HL-60/S4 treated with phorbol 12-myristate 13-acetate at 8.2 ng/mL for 4 days and 3 days (cell line): ENCODE results near the gene CCDC116.
"Not testable (repeated sequence)": the region's sequence is repeated elsewhere in the genome, so short reads cannot be mapped to it uniquely, and the experiment has no call there.

Source experiments
- in situ Hi-C: fragments of 300-500 bp; cut with MboI; formaldehyde crosslinking; loops from 2 replicates; pipeline ENCODE4 v1.15.0; 2022; ENCODE audit warnings: low sequenced_read_pairs

CCDC116 gene

GRCh38 chr22:21629255-21630149 lies 3.1 kb upstream of the CCDC116 start, which contains the start of gene YDJC:
TSS of gene YDJC (minus strand) at chr22:21630022. CDS start at chr22:21630014, 8 bp downstream.
- in situ Hi-C loops, result no loop called here

DNA sequence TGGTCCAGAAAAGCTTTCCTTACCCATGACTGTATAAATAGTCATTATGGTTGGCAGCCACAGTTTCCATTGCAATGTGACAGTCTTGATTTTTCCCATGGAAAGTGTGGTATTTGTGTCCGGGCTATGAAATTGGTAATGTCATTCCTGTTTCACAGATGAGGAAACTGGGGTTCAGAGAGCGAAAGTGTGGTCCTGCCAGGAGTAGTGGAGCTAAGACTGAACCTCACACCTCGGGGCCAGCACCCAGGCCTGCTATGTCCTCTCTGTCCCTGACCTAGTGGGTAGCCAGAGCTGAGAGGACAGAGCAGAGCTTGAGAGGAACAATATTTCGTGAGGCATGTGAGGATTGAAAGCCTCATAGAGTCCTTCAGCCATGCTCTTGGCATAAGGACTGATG lies 1.5 kb upstream of the CCDC116 start:
- in situ Hi-C loops, result no loop called here

DNA sequence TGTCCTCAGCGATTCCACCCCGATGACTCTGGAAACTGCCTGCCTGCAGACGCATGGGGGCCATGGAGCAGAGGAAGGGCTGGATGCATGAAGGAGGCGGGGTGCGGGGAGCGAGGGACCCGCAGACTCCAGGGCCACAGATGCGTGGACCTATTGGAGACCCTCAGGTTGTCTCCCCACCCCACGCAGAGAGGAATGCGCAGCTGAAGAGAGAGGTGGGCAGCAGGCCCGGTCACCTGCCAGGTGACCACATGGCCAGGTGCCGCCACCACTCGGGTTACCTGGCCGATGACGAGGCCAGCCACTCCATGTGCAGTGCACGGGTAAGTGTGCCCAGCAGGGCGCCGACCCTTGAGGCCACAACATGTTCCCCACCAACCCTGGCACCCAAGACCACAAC lies 371 bp downstream of the CCDC116 start:
- in situ Hi-C loops, result no loop called here

DNA sequence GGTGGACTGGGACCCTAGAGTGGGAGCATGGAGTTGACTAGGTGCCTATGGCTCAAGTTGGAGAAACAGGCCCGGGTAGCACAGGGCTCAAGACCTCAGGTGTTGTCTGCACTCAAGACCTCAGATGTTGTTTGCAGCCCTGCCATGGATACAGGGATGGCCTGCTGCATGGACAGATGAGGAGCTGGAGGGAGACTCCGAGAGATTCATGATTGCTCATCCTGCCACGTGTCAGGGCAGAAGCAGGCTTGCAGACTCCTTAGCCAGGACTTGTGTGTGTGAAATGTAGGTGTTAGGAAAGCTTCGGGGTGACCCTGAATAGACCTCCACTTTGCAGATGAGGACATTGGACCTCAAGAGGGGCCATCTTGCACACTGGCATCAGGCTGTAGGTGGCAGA lies 921 bp downstream of the CCDC116 start:
- in situ Hi-C loops, result no loop called here

DNA sequence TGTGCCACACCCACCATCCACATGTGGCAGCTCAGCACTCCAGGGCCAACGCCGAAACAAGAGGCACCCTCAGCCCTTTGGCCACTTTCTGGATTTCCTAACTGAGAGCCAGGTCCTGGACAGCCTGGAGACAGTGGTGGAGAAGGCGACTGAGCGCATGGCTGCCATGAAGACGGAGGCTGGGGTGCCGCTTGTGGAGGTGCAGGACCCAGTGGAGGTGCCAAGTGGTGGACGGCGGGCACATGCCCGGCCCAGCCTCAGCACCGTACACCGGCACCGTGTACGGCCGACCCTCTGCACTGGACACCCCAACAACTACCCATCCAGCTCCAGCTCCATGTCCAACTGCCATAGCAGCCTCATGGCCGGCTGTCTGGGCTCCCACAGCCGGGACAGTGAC lies 1.5 kb downstream of the CCDC116 start:
- in situ Hi-C loops, result no loop called here

- in situ Hi-C loops, result no loop called here
Measured at GRCh38 chr22:21634844-21635243, 2.3 kb downstream of the CCDC116 start.

DNA sequence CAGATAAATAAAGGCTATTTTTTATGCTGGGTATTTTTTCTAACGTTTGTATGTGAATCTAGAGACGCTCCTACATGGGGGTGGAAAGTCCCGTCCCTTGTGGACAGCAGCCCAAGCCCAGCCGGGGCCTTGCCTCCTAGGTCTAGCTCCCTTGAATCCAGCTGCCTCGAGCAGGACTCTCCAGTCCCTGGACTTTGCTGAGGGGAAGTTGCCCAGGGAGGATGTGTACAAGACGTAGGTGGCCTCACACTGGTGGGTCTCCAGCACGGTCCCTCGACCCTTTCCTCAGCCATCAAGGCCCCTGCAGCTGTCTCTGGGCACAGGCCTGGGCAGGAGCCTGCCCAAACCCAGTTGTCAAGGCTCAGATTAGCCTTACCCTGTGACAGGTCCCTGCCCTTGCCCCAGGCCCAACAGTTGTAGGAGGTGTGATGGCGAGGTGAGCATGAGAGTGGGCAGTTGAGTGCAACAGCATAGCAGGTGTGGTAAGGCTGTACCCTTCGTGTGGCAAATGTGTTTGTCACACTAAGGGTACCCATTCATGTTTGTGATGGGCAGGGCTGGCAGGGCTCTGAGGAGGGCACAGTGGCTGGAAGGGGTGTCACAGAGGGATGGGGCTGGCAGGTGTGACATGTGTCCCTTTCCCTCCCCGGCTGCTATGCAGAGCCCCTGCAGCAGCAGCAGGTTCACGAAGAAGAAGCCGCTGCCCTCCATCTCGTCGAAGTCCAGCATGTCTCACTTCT lies 3.4 kb downstream of the CCDC116 start:
- in situ Hi-C loops, result no loop called here

GRCh38 chr22:21636629-21637218 lies 4.2 kb downstream of the CCDC116 start:
- in situ Hi-C loops, result no loop called here

- in situ Hi-C loops, result not testable (repeated sequence)
Measured at GRCh38 chr22:21637450-21637849, 4.9 kb downstream of the CCDC116 start.

GRCh38 chr22:21639359-21639758 lies 6.8 kb downstream of the CCDC116 start:
- in situ Hi-C loops, result no loop called here

- in situ Hi-C loops, result no loop called here
Measured at GRCh38 chr22:21640810-21641209, 8.2 kb downstream of the CCDC116 start.

DNA sequence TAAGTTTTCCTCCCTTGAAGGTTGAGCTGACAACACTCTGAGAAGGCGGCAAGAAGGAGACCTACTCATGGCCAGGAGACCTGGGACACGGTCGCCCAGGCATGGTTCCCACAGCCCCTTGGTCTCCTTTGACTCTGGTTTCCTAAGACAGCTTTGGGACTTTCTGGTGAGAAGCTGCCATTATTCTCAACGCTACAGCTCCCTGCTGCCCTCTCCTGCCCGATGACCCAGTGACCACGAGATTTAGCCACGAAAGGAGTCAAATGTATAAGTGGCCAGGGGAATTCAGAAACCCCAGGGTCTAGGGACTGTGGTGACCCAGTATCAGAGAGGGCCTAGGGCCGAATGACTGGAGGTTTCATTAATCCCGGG lies 8.8 kb downstream of the CCDC116 start:
- in situ Hi-C loops, result no loop called here

GRCh38 chr22:21641789-21642583 lies 9.4 kb downstream of the CCDC116 start, which contains the start of gene SDF2L1:
TSS of gene SDF2L1 (plus strand) at chr22:21642302. CDS start at chr22:21642337, 35 bp downstream.
- in situ Hi-C loops, result no loop called here

DNA sequence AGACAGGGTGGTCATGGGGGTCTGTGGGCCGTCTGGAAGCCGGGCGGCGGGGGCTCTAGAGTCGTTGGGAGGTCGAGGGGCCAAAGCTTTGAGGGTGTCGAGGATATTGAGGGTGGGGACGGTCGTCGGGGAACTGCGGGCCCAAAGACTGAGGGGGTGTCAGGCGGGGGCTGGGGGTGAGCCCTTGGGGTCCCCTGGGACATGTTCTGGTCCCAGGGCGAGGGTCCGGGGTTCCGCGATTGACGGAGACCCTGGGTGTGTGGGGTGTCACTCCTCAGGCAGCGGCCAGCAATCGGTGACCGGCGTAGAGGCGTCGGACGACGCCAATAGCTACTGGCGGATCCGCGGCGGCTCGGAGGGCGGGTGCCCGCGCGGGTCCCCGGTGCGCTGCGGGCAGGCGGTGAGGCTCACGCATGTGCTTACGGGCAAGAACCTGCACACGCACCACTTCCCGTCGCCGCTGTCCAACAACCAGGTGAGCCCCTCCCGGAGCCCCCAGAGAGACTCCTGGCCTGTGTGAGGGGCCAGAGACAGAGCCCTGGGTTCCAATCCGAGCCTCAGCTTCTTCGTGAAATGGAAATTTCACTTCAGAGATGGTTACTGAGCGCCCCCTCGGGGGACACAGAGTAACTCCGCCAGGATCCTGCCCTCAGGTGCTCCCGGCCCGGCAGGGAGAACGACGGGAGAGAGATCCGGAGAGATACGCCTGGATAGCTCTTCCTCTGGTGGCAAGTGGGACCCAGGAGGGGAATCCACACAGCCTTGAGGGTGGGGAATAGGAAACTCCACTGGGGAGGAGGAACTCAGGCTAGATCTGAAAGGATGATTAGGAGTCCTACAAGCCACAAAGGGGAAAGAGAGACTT lies 10.3 kb downstream of the CCDC116 start:
- in situ Hi-C loops, result no loop called here

DNA sequence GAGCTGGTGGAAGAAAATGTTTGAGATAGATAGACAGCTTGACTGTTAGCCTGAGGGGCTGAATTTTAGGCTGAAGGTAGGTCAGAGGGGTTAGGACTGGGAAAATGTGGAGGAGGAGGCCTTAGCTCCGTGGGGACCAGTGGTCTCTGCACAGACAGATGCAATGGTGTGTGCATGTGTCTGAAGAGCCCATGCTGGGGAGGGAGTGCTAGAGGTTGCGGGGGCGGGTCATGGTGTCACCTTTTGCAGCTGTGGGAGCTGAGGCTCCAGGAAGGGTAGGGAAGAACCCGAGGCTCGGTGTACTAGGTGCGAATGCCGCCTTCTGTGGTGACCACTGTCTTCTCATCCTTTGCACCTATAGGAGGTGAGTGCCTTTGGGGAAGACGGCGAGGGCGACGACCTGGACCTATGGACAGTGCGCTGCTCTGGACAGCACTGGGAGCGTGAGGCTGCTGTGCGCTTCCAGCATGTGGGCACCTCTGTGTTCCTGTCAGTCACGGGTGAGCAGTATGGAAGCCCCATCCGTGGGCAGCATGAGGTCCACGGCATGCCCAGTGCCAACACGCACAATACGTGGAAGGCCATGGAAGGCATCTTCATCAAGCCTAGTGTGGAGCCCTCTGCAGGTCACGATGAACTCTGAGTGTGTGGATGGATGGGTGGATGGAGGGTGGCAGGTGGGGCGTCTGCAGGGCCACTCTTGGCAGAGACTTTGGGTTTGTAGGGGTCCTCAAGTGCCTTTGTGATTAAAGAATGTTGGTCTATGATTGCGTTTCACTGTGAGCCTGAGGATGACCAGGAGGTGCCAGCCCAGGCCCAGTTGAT lies 11.2 kb downstream of the CCDC116 start:
- in situ Hi-C loops, result no loop called here

DNA sequence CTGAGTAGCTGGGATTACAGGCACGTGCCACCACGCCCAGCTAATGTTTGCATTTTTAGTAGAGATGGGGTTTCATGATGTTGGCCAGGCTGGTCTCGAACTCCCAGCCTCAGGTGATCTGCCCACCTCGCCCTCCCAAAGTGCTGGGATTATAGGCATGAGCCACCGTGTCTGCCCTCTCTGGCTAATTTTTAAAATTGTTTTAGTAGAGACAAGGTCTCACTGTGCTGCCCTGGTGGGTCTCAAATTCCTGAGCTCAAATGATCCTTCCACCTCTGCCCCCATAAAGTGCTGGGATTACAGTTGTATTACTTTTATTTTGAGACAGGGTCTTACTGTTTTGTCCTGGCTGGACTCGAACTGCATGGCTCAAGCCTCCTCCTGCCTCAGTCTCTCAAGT lies 13.0 kb downstream of the CCDC116 start:
- in situ Hi-C loops, result not testable (repeated sequence)

DNA sequence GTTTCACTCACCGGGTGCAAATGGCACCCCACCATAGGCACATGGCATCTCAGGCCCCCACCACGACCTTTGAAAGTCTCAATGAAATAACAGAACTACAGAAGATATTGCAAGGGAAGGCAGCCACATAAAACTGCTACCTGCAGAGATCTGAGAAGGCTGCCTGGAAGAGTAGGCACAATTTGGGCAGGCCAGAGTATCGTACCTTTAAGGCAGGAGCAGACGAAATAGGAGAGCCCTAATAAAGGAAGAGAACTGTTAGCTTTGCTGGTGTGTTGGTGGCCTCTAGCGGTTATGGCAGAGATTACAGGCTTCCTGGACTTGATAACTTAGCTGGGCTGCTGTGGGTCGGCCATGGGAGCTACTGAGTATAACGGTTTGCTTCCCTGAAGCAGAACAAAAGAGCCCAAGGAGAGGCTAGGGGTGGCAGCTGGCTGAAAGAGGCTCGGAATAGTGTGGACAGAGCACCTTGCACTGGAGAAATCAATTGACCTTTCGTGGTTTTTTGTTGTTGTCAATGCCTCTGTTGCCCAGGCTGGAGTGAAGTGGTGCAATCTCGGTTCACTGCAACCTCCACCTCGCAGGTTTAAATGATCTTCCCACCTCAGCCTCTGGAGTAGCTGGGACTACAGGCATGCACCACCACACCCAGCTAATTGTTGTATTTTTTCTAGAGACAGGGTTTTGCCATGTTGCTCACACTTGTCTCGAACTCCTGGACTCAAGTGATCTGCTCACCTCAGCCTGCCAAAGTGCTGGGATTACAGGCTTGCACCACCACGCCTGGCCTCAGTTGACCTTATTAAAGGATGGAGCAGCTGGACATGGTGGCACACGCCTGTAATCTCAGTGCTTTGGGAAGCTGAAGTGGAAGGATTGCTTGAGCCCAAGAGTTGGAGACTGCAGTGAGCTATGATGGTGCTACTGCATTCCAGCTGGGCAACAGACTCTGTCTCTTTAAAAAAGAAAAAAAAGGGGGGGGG lies 14.3 kb downstream of the CCDC116 start:
- in situ Hi-C loops, result no loop called here

DNA sequence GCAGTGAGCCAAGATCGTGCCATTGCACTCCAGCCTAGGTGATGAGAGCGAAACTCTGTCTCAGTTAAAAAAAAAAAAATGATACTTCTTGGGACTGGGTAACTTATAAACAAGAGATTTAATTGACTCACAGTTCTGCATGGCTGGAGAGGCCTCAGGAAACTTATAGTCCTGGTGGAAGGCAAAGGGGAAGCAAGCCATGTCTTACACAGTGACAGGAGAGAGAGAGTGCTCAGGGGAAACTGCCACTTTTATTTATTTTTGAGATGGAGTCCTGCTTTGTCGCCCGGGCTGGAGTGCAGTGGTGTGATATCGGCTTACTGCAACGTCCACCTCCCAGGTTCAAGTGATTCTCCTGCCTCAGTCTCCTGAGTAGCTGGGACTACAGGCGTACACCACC lies 17.7 kb downstream of the CCDC116 start:
- in situ Hi-C loops, result no loop called here
